Thymus (tissue), 11 donors: ENCODE measurements around the gene EVI5. TPM values are rescaled to one million over a fixed set of nuclear protein-coding genes. Genes with fewer than 3 reads are reported as not detected.

Experiments used
- DNase-seq, 9 donors: peaks; one replicate each; pipeline ENCODE4 v3.0.0-alpha.2; 2013; ENCODE audit warnings: low spot score in 9 of 9, low read depth in 6 of 9, missing footprints in 1 of 9
- H3K27ac ChIP-seq, 2 donors: one replicate each; pipeline ENCODE4 v1.5.1; 2013; ENCODE audit warnings: control low read depth in 1 of 2, low read depth in 1 of 2, low read length in 1 of 2, mild to moderate bottlenecking in 1 of 2, moderate library complexity in 1 of 2
- H3K27me3 ChIP-seq, 2 donors: one replicate each; pipeline ENCODE4 v1.5.1; 2013; ENCODE audit warnings: low read length in 1 of 2; ENCODE audit not compliant: control insufficient read depth in 2 of 2, insufficient read depth in 1 of 2
- H3K36me3 ChIP-seq, 2 donors: one replicate each; pipeline ENCODE4 v1.5.1; 2013; ENCODE audit warnings: low read length in 1 of 2, mild to moderate bottlenecking in 1 of 2, moderate library complexity in 1 of 2; ENCODE audit not compliant: control insufficient read depth in 2 of 2, insufficient read depth in 2 of 2
- H3K4me1 ChIP-seq, 2 donors: one replicate each; pipeline ENCODE4 v1.5.1; 2013; ENCODE audit warnings: low read length in 2 of 2; ENCODE audit not compliant: control insufficient read depth in 2 of 2, insufficient read depth in 2 of 2
- H3K4me3 ChIP-seq, 2 donors: one replicate each; pipeline ENCODE4 v1.5.1; 2013; ENCODE audit warnings: low read length in 2 of 2, control low read depth in 1 of 2, mild to moderate bottlenecking in 1 of 2
- H3K9me3 ChIP-seq, 2 donors: one replicate each; pipeline ENCODE4 v1.5.1; 2013; ENCODE audit warnings: low read length in 1 of 2, mild to moderate bottlenecking in 1 of 2; ENCODE audit not compliant: control insufficient read depth in 2 of 2, insufficient read depth in 1 of 2
- WGBS: extraction: QIAGEN DNeasy Blood & Tissue Kit; methylation state at CpG from one replicate; pipeline ENCODE4 v1.1.7; 2013; 5-methylcytosine and 5-hydroxymethylcytosine counted together
- polyA plus RNA-seq: library from polyadenylated mRNA; stranded (reverse); fragments of 200-250 nt; gene quantifications from one replicate; pipeline ENCODE4 v1.2.3, GENCODE V29; 2013
- total RNA-seq: library from RNA; stranded (reverse); fragments of 120-200 nt; gene quantifications from one replicate; pipeline ENCODE4 v1.2.4, GENCODE V29; 2013
- donor health status: healthy.

Gene EVI5
- total and polyA plus RNA-seq, 2 donors = 2.8 to 7.1 TPM

DNA sequence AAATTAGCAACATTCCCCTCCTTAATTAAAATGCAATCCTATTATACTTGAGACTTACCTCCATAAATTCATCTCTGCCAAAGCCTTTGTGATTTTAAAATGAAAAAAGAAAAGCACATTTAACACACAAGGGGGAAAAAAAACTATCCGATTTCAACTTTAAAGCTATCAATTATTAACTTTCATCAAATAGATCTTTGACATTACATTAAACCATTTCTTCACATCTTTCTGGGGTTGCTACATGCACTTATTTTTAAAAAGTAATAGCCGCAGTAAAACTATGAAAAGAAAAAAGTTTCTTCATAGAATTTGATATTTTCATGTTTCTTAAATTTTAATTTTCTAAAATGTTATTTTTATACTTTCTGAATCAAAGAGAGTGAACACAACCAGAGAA, 71.0 kb downstream of the EVI5 start:
- Histone ChIP-seq H3K4me3 (no peak overlapping the region), H3K27me3 (no peaks in the 10 kb centered on the region), H3K4me1 (no peaks in the 10 kb centered on the region), H3K9me3 (no peaks in the 10 kb centered on the region), H3K36me3 (no peaks in the 10 kb centered on the region), H3K27ac (no peak overlapping the region)
- WGBS = over 99% methylated on average over 2 of the region's 2 CpGs
- DNase-seq = no peak

DNA sequence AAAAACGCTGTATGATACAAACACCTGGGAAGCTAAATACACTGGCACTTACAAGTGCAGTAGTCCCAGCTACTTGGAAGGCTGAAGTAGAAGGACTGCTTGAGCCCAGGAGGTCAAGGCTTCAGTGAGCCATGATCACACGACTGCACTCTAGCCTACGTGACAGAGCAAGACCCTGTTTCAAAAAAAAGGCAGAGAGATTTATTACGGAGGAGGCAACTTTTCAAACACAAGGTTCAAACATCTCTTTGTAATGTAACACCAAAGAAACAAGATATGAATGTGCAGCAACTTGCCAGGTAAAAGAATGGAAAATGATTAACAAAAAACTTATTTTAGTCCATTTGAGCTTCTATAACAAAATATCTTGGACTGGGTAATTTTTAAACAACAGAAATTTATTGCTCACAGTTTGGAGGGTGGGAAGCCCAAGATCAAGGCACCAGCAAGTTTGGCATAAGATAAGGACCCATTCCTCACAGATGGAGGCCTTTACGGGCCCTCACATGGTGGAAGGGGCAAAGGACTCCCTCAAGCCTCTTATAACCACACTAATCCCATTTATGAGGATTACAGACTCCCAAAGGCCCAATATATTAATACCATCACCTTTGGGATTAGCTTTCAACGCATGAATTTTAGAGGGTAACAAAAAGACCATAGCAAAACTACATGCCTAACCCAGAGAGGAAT, 73.3 kb downstream of the EVI5 start:
- DNase-seq = no peak
- no peaks in the 10 kb centered on the region for H3K36me3 ChIP-seq
- WGBS = 94% methylated on average over 6 of the region's 6 CpGs

DNA sequence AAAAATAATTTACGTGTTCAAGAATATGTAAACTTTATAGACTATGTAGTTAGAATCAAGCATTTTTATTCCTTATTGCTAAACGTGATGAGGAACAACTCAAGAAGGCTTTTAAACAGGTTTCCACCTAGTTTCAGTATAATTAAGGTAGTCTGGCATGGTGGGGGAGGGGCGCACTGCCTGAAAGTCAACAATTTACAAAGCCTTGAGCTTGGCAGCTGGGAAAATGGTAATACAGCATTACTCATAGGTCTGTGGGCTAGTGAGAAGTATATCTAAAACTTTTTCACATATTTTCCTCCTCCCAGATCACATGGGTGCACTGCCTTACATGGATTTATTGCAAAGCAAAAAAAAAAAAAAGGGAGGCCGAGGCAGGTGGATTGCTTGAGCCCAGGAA, 75.2 kb downstream of the EVI5 start:
- H3K27me3 ChIP-seq = no peaks in the 10 kb centered on the region
- DNase-seq = no peak
- no peaks in the 10 kb centered on the region for H3K36me3 ChIP-seq
- no peaks in the 10 kb centered on the region for H3K9me3 ChIP-seq
- WGBS = 97% methylated on average over 4 of the region's 4 CpGs
- H3K4me3 ChIP-seq = no peak overlapping the region
- H3K4me1 ChIP-seq = no peaks in the 10 kb centered on the region
- H3K27ac ChIP-seq = no peak overlapping the region

More for the DNA sequence above, 73.3 kb downstream of the EVI5 start:
- Histone ChIP-seq H3K27ac (no peak overlapping the region), H3K4me1 (no peaks in the 10 kb centered on the region), H3K27me3 (no peaks in the 10 kb centered on the region), H3K4me3 (no peak overlapping the region), H3K9me3 (no peaks in the 10 kb centered on the region)

DNA sequence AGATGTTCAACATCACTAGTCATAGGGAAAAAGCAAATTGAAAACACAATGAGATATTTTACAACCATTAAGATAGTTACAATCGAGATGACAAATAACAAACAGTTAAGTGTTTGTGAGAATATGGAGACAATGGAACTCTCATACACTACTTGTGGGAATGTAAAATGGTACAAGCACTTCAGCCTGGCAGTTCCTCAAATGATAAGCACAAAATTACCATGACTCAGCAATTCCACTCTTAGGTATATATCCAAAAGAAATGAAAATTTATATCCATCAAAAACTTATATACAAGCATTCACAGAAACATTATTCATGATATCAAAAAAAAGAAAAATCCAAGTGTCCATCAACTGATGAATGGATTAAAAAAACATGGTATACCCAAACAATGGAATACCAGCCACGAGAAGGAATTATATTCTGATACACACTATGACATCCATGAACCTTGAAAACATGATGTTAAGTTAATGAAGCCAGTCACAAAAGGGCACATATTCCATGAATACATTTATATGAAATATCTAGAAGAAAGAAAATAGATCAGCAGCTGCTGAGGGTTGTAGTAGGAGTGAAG, 76.4 kb downstream of the EVI5 start:
- DNase-seq = no peak

DNA sequence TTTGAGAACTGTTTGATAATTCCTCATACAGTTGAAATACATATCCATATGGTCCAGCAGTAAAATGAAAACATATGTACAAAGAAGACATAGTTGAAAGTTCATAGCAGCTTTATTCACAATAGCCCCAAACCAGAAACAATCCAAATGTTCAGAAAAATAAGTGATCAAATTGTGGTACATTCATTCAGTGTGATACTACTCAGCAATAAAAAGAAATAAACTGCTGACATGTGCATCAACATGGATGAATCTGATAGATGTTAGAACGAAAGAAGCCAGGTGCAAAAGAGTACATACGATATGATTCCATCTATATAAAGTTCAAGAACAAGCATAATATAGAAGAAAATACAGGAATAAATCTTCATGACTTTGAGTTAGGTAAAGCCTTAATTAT, 77.2 kb downstream of the EVI5 start:
- Histone ChIP-seq H3K36me3 (no peaks in the 10 kb centered on the region), H3K4me1 (no peaks in the 10 kb centered on the region), H3K27ac (no peak overlapping the region), H3K27me3 (no peaks in the 10 kb centered on the region), H3K4me3 (no peak overlapping the region), H3K9me3 (no peaks in the 10 kb centered on the region)
- no peak for DNase-seq
- 97% methylated on average over 2 of the region's 2 CpGs for WGBS

More for the DNA sequence above, 76.4 kb downstream of the EVI5 start:
- Histone ChIP-seq H3K36me3 (no peaks in the 10 kb centered on the region), H3K4me3 (no peak overlapping the region), H3K27me3 (no peaks in the 10 kb centered on the region), H3K4me1 (no peaks in the 10 kb centered on the region), H3K27ac (no peak overlapping the region), H3K9me3 (no peaks in the 10 kb centered on the region)
- WGBS = 98% methylated on average over 2 of the region's 2 CpGs

DNA sequence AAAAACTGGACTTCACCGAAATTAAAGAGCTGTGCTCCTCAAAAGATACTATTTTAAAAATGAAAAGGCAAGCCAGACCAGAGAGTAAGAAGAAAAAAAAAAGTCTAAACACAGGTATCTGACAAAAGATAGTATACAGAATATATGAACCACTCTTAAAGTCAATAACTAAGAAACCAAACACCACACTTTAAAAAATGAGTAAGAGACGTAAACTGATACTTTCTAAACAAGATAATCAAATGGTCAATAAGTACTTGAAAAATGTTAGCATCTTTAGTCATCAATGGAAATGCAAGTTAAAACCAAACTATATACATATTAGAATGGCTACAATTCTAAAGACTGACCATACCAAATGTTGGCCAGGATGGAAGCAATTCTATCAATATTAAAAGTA, 77.6 kb downstream of the EVI5 start:
- Histone ChIP-seq H3K27me3 (no peaks in the 10 kb centered on the region), H3K4me3 (no peak overlapping the region), H3K36me3 (no peaks in the 10 kb centered on the region), H3K4me1 (no peaks in the 10 kb centered on the region), H3K9me3 (no peaks in the 10 kb centered on the region), H3K27ac (no peak overlapping the region)
- WGBS = 98% methylated on average over 2 of the region's 2 CpGs
- DNase-seq = no peak

DNA sequence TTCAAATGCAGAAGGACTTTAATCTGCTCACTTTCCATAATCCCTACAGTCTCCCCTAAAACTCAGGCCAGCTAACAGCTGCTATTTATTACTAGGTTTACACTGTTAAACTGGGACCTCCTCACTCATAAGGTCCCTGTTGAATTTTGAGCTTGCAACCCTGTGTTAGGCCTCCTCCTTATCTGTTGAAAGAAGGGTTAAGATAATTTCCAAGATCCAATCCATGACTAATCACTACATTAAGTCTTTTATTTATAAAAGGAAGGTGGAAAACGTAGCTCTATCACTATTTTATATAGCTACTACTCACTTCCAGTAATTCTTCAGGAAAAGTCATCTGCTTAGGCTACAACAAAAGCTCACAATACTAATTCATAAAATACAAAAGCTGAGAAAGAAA, 79.5 kb downstream of the EVI5 start:
- 92% methylated on average over 1 of the region's 1 CpG for WGBS
- no peaks in the 10 kb centered on the region for H3K36me3 ChIP-seq
- no peak for DNase-seq
- no peak overlapping the region for H3K27ac ChIP-seq
- H3K27me3 ChIP-seq = no peaks in the 10 kb centered on the region
- no peaks in the 10 kb centered on the region for H3K9me3 ChIP-seq
- H3K4me1 ChIP-seq = no peaks in the 10 kb centered on the region
- H3K4me3 ChIP-seq = no peak overlapping the region

DNA sequence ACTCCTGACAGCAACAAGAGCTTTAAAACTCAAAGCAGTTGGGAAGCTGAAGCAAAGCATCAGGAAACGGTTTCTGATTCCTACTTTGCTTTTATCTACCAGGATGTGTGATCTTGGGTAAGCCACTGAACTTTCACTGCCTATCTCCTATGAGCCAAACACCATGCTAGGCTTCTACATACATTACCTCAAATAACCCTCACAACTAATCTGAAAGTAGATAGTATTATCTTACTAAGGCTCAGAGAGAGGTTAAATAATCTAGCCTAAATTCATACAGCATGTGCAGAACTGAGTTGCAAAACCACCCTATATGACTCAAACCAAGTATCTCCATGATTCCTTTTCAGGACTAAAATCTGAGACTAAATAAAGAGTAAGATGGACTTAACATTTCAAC, 83.8 kb downstream of the EVI5 start:
- Histone ChIP-seq H3K4me3 (no peak overlapping the region), H3K36me3 (no peaks in the 10 kb centered on the region), H3K4me1 (no peaks in the 10 kb centered on the region), H3K27me3 (no peaks in the 10 kb centered on the region), H3K9me3 (no peaks in the 10 kb centered on the region), H3K27ac (no peak overlapping the region)
- DNase-seq = no peak
- WGBS = 79% methylated on average over 1 of the region's 1 CpG

DNA sequence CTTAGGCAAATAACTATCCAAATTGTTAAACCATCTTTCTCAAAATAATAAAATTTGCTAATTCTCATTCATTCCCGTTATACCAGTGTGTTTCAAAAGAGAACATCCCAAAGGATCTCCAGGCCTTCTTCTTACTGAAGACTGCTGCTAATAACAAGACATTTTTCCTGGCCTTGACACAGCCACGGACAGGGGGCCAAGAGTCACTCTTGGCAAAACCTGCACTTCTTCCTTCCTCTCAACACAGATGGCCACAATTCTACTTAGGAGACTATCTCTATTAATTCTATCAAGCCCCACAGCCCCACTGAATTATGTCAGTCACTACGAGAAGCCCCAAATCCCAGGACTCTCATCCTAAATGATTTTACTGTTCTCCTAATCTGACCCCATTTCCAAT, 86.0 kb downstream of the EVI5 start:
- Histone ChIP-seq H3K36me3 (no peaks in the 10 kb centered on the region), H3K27ac (no peak overlapping the region), H3K27me3 (no peaks in the 10 kb centered on the region), H3K4me1 (no peaks in the 10 kb centered on the region), H3K9me3 (no peaks in the 10 kb centered on the region), H3K4me3 (no peak overlapping the region)
- no peak for DNase-seq
- WGBS = 89% methylated on average over 3 of the region's 3 CpGs
